GM21528 (cell line): ENCODE measurements around the gene ACOT7.
"Not testable (repeated sequence)": the region's sequence is repeated elsewhere in the genome, so short reads cannot be mapped to it uniquely, and the experiment has no call there.

Experiments used
- ATAC-seq: cut with Tn5 transposase; IDR thresholded peaks from one replicate; pipeline ENCODE4 v1.9.1; 2021; ENCODE audit warnings: mild to moderate bottlenecking, moderate library complexity; ENCODE audit not compliant: unreplicated experiment, low FRiP score

The ACOT7 gene

DNA sequence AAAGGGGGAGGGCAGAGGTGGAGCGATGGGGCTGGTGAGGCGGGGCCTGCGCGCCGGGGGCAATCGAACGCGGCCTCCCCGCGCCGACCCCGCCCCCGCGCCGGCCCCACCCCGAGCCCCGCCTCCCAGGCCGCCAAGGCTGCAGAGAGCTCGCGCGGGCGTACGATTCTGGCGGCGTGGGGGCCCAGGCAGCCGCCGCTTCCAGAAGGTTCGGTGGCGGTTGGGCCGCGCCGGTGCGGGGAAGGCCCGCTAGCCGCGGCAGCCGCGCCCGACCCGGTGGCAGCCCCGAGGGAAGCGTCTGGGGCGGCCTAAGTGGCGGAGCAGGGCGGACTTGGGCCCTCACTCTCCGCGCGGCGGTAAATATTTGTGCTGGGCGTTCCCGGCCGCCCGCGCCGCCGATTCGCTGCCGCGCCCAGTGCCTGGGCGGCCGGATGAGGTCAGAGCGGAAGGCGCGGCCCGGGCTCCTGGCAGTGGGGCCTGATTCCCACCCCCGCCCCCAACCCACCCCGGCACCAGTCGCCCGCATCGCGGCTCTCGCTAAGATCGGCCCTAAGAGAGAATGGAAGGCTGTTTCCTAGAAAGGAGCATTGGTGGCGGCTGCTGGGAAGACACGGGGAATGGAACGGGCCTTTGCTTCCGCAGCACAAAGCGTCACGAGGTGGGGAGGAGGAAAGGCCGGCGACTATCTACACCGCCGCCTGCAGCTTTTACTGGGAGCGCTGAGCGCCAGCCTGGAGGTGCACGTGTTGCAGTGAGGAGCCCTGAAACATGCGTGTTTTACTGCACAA is at the start of gene ACOT7:
ACOT7 (minus strand) TSS at position 368 of the 788 bp plus-strand sequence. CDS start 368 bp downstream, outside the sequence.
- peak; percentile 82 for ATAC-seq

GRCh38 chr1:6441586-6441985 is 48.0 kb upstream of the ACOT7 start:
- ATAC-seq = no peak

DNA sequence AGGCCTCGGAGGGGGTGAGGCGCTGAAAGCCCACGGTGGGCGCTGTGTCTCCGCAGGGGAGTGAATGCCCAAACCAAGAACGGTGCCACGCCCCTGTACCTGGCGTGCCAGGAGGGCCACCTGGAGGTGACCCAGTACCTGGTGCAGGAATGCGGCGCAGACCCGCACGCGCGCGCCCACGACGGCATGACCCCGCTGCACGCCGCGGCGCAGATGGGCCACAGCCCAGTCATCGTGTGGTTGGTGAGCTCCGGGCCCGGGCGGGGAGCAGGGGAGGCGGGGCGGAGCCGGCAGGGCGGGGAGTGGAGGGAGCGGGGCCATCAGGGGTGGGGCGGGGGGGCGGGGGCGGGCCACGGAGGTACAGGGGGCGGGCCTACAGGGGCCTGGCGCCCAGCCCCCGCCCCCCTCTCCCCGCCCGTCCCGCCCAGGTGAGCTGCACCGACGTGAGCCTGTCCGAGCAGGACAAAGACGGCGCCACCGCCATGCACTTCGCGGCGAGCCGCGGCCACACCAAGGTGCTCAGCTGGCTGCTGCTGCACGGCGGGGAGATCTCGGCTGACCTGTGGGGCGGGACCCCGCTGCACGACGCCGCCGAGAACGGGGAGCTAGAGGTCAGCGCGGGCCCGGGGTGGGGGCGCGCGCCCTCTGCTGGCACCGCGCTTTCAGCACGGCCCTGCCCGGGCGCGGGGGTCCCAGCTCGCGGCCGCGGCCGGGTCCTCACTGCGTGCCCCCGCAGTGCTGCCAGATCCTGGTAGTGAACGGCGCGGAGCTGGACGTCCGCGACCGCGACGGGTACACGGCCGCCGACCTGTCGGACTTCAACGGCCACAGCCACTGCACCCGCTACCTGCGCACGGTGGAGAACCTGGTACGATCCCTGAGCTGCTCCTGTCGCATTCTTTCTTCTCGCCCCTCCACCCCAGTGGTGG is 46.9 kb upstream of the ACOT7 start:
- ATAC-seq = no peak

- peak; percentile 51 for ATAC-seq
Measured at GRCh38 chr1:6438047-6438525, 44.5 kb upstream of the ACOT7 start.

- not testable (repeated sequence) for ATAC-seq
Measured at GRCh38 chr1:6437012-6437700, 43.6 kb upstream of the ACOT7 start.

DNA sequence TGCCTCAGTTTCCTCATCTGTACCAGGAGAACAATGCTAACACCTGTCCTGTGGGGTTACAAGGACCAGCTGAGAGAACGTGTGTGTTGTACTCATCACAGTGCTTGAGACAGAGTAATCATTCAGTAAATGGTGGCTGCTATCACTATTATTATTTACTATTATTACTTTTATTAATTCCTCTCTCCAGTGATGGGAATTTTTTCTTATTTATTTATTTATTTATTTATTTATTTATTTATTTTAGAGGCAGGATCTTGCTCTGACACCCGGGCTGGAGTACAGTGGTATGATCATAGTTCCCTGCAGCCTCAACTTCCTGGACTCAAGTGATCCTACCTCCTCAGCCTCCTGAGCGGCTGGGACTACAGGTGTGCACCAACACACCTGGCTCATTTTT is 42.7 kb upstream of the ACOT7 start:
- not testable (repeated sequence) for ATAC-seq

DNA sequence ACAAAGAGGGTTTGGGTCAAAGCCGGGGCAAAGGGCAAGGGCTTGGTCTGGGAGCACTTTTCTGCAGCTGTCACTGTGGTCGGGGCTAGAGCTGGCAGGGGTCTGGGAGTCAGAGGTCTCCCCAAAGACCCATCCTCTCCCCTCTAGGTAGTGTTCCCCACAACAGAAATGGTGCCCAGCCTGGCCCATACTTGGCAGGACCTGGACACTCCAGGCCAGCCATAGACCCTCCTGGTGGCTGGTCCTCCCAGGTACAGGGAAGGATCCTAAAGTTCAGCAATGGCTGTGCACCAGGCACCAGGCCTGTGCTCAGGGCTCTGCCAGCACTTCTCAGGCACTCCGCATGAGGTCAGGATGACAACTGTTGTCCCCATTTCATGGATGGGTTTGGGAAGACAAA is 42.0 kb upstream of the ACOT7 start:
- ATAC-seq = no peak

DNA sequence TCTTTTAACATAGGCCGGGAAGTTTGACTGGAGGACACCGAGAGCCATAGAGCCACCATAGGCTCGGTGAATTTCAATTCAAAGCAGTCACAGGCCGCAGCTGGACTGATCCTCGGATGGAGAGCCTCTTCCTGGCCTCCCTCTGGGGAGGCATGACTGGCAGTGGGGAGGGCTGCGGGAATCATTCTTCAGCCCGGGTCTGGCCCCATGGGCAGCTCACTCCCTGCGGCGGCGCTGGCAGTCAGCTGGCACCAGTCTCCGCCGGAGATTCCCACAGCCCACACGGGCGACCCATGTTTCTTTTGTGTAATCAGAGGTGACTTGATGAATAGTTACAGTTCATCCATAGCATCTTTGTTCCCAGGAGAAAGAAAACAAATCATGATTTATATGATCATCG is 41.6 kb upstream of the ACOT7 start:
- ATAC-seq = no peak

GRCh38 chr1:6434186-6434585 is 40.6 kb upstream of the ACOT7 start:
- no peak for ATAC-seq

GRCh38 chr1:6431645-6432579 is 38.3 kb upstream of the ACOT7 start:
- ATAC-seq = not testable (repeated sequence)

DNA sequence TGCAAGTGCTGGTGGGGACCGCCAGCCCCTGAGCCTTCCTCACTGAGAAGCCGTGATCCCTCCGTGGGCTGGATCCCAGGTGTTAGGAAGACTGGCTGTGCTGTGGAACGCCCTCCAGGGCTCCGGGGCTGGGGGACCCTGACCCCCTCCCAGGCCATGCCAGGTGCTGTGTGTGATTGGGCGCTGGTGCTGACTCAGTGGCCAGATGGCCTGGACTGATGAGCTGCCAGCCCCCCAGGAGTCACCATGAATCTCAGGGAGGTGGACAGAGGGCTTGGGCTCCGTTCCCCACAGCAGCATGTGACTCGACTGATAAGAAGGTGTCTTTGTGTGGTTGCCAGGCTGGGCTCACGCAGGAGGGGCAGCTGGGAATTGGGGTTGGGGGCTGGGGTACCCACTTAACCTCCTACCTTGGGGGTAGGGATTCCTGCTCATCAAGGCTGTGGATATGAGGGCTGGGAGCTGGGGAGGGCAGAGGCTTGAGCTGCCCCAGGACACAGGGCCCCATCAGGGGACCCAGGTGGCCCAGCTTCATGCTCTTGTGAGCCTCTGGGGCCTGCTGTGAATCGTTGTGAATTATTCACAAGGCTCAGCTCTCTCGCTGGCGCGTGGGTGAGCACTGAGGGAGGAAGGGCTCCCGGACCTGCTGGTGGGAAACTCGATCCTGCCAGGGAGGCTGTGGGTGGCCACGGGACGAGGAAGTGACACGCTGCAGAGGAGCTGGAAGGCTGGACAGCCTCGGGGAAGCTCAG is 36.3 kb upstream of the ACOT7 start:
- ATAC-seq = not testable (repeated sequence)

DNA sequence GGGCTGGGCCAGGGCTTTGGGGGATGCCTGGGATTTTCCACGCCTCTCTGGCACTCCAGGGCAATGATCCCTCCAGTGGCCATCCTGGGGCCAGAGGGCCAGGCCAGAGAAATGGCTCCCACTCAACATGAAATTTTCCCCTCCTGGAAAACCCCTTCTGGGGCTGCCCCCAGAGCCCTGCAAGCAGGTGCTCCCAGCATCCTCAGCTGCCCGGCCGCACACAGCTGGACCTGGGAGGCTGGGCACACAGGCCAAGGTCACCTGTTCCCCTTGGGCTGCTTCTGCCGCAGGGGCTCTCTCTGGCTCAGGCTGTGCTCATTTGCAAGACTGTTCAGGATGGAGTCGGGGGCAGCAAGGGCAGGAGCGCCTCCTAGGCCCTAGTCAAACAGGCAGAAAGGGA is 34.9 kb upstream of the ACOT7 start:
- ATAC-seq = not testable (repeated sequence)

GRCh38 chr1:6427441-6428390 is 34.1 kb upstream of the ACOT7 start:
- ATAC-seq = no peak

DNA sequence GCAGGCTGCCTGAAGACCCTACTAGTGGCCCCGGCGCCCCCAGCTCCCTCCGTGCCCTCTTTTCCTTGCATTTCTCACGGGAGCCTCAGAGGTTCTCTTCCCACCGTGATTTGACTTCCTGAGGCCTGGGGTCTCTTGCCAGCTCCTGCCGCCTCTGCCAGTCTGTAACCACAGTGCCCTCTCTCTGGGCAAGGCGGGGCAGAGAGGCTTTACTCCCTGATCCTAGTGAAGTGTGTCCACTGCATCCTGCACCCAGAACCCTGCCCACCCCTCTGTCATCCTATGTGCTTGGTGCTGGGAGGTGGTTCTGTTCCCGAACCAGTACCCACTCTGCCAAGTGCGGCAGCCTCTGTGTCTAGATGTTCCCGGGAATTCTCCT is 33.4 kb upstream of the ACOT7 start:
- ATAC-seq = no peak

GRCh38 chr1:6426277-6426971 is 32.9 kb upstream of the ACOT7 start:
- no peak for ATAC-seq

- ATAC-seq = no peak
Measured at GRCh38 chr1:6425658-6426057, 32.1 kb upstream of the ACOT7 start.
